ENCODE data around the gene ZBTB16. TPM values are rescaled to one million over a fixed set of nuclear protein-coding genes. Genes with fewer than 3 reads are reported as not detected.
A peak's percentile ranks its signal among the peaks of the same experiment; 100 is the strongest.

ZBTB16 gene
- total and polyA plus RNA-seq, 4 donors: 8.9 to 140 (median 34.5) TPM

DNA sequence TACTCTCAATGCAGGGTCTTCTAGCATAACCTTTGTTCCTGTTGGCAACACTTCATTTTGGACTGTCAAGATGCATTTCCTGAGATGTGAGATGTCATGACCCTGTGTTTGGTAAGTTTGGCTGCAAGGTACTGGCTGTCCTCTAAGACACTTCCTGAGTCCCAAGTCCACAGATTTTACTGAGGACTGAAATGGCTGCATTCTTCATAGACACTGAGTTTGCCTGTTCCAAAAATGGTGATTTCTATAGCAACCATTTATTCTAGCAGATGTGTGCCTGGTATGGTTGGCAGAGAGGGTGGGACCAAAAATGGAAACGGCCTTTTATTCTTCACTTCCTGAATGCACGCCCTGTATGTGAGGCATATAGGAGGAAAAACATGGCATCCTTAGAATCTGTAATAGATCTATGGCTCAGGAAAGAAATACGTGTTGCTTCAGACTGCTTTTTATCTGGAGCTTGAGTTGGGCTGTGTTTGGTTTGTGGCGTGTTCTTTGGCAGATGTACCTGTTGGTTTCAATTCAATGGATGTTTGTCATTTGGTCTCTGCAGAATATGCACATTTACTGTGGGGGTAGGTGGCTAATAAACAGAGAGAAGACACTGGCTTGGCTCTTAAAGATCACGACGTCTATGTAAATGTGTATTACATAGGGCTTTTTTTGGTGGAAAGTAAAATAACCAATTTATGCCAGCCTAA, 62.4 kb downstream of the ZBTB16 start (continued):
- TF ChIP-seq RAD21 (IDR thresholded peaks at IDR 0.05) (peak in 1 of 2 donors; percentile 15), CTCF (IDR thresholded peaks at IDR 0.05; ENCODE audit: low read depth, low read length, missing input control) (no peak), ZBTB33 (IDR thresholded peaks at IDR 0.05) (no peak), EGR1 (IDR thresholded peaks at IDR 0.05; ENCODE audit: low read depth in 2 of 2) (no peak), SP1 (IDR thresholded peaks at IDR 0.05) (peak; percentile 52), NR2F2 (IDR thresholded peaks at IDR 0.05) (peak; percentile 94), FOXA1 (IDR thresholded peaks at IDR 0.05) (no peak)

- Histone ChIP-seq H3K4me1 (ENCODE audit: control insufficient read depth in 4 of 4, insufficient read depth in 4 of 4, low read length in 3 of 4) (peaks cover 27 to 49% (median 43%) of the 10 kb centered on the region in 4 donors), H3K36me3 (ENCODE audit: control insufficient read depth in 4 of 4, insufficient read depth in 3 of 4, low read depth in 1 of 4, low read length in 3 of 4) (peaks cover 0 to 17% (median 13%) of the 10 kb centered on the region in 4 donors), H3K27me3 (ENCODE audit: control insufficient read depth in 4 of 4, insufficient read depth in 4 of 4, low read length in 3 of 4) (no peaks in the 10 kb centered on the region), H3K27ac (ENCODE audit: low read depth in 1 of 2, low read length in 2 of 2) (no peak overlapping the region), H3K9ac (ENCODE audit: low read depth in 1 of 2, low read length in 2 of 2) (no peak overlapping the region), H3K9me3 (ENCODE audit: control insufficient read depth in 4 of 4, low read length in 3 of 4) (no peaks in the 10 kb centered on the region), H3K4me3 (ENCODE audit: low read depth in 1 of 3, low read length in 3 of 3) (no peak overlapping the region)
- DNase-seq (ENCODE audit: low spot score): no peak
- TF ChIP-seq HNF4A (conservative IDR thresholded peaks at IDR 0.05) (no peak), RXRA (IDR thresholded peaks at IDR 0.05) (no peak), FOXA2 (IDR thresholded peaks at IDR 0.05) (no peak), CTCF (IDR thresholded peaks at IDR 0.05; ENCODE audit: low read depth, low read length, missing input control) (no peak), ZBTB33 (IDR thresholded peaks at IDR 0.05) (no peak), REST (IDR thresholded peaks at IDR 0.05) (no peak), TAF1 (conservative IDR thresholded peaks at IDR 0.05) (no peak), JUND (IDR thresholded peaks at IDR 0.05) (no peak), NR2F2 (IDR thresholded peaks at IDR 0.05) (no peak), YY1 (IDR thresholded peaks at IDR 0.05) (no peak), HNF4G (IDR thresholded peaks at IDR 0.05) (no peak), RAD21 (IDR thresholded peaks at IDR 0.05) (no peak), GABPA (IDR thresholded peaks at IDR 0.05 in 1 of 2, conservative IDR thresholded peaks at IDR 0.05 in 1 of 2) (no peak), SP1 (IDR thresholded peaks at IDR 0.05) (no peak), EGR1 (IDR thresholded peaks at IDR 0.05; ENCODE audit: low read depth in 2 of 2) (no peak), FOXA1 (IDR thresholded peaks at IDR 0.05) (no peak)
- TF ChIP-seq, protein P1, sequence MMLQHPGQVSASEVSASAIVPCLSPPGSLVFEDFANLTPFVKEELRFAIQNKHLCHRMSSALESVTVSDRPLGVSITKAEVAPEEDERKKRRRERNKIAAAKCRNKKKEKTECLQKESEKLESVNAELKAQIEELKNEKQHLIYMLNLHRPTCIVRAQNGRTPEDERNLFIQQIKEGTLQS (IDR thresholded peaks at IDR 0.05): no peak
- TF ChIP-seq, protein P2, sequence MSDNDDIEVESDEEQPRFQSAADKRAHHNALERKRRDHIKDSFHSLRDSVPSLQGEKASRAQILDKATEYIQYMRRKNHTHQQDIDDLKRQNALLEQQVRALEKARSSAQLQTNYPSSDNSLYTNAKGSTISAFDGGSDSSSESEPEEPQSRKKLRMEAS (IDR thresholded peaks at IDR 0.05): no peak
- WGBS: 82% methylated on average over 4 of the region's 4 CpGs
Measured at GRCh38 chr11:114122686-114123085, 63.2 kb downstream of the ZBTB16 start.

Data from liver (tissue), 9 donors.